KMS-11 (cell line): ENCODE data around the gene SCAP.
"Not testable (repeated sequence)": the region's sequence is repeated elsewhere in the genome, so short reads cannot be mapped to it uniquely, and the experiment has no call there.

Experiments
- H2AFZ ChIP-seq: fragments of 200-600 bp; sonication (generic); 2 replicates; pipeline ENCODE4 v1.6.1; 2016; ENCODE audit warnings: antibody characterized with exemption, mixed run types, low read depth
- H3K27ac ChIP-seq: fragments of 200-600 bp; sonication (generic); 2 replicates; pipeline ENCODE4 v1.6.1; 2016; ENCODE audit warnings: mild to moderate bottlenecking, mixed run types
- H3K27me3 ChIP-seq: fragments of 200-600 bp; sonication (generic); 2 replicates; pipeline ENCODE4 v1.6.1; 2017; ENCODE audit warnings: mild to moderate bottlenecking, low read depth, mixed run types, moderate library complexity; ENCODE audit not compliant: insufficient read depth
- H3K36me3 ChIP-seq: fragments of 200-600 bp; sonication (generic); 2 replicates; pipeline ENCODE4 v1.6.1; 2017; ENCODE audit warnings: mild to moderate bottlenecking, mixed run types; ENCODE audit not compliant: insufficient read depth
- H3K4me1 ChIP-seq: fragments of 200-600 bp; sonication (generic); 2 replicates; pipeline ENCODE4 v1.6.1; 2016; ENCODE audit warnings: mild to moderate bottlenecking, low read depth, mixed run types; ENCODE audit not compliant: poor library complexity, severe bottlenecking
- H3K4me2 ChIP-seq: fragments of 200-600 bp; sonication (generic); 2 replicates; pipeline ENCODE4 v1.7.0; 2016; ENCODE audit warnings: mild to moderate bottlenecking, mixed run types
- H3K4me3 ChIP-seq: fragments of 200-600 bp; sonication (generic); IDR thresholded peaks from 2 replicates; pipeline ENCODE4 v1.6.1; 2017; ENCODE audit warnings: low read depth, low read length, mixed read lengths; ENCODE audit not compliant: insufficient read depth
- H3K79me2 ChIP-seq: fragments of 200-600 bp; sonication (generic); 2 replicates; pipeline ENCODE4 v1.6.1; 2016; ENCODE audit warnings: low read depth, mixed run types; ENCODE audit not compliant: insufficient read depth
- H3K9ac ChIP-seq: fragments of 200-600 bp; sonication (generic); 2 replicates; pipeline ENCODE4 v1.6.1; 2016; ENCODE audit warnings: mild to moderate bottlenecking, mixed run types
- H4K20me1 ChIP-seq: fragments of 200-600 bp; sonication (generic); 2 replicates; pipeline ENCODE4 v1.6.1; 2016; ENCODE audit warnings: mild to moderate bottlenecking, mixed run types; ENCODE audit not compliant: insufficient read depth
- TF ChIP-seq, protein P1 (sequence below): fragments of 200-600 bp; sonication (generic); conservative IDR thresholded peaks from 2 replicates; pipeline ENCODE4 v1.6.1; 2017; ENCODE audit warnings: low read depth, mild to moderate bottlenecking, antibody characterized with exemption, low read length, moderate library complexity, mixed read lengths

SCAP gene

DNA sequence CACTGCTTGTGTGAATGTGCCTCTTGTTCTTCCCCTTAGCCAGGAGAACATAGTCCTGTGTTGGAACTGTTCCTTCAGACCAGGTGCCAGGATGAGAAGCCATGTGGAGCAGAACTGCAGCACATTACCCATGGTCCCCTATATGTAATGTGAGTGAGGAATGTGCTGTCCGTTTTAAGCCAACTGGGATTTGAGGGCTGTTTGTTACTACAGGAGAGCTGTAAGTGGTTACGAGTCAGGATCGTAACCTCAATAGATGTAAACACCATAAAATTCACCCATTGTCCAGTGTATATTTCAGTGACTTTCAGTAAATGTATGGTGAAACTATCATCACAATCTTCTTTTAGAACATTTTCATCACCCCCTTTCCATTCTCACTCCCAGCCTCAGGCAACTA, 10.1 kb upstream of the SCAP start:
- no peaks in the 10 kb centered on the region for H3K79me2 ChIP-seq
- no peak overlapping the region for H3K9ac ChIP-seq
- H3K27me3 ChIP-seq: no peaks in the 10 kb centered on the region
- no peak overlapping the region for H3K4me3 ChIP-seq
- H3K27ac ChIP-seq: no peak overlapping the region
- no peak overlapping the region for H3K4me2 ChIP-seq
- TF ChIP-seq, protein P1, sequence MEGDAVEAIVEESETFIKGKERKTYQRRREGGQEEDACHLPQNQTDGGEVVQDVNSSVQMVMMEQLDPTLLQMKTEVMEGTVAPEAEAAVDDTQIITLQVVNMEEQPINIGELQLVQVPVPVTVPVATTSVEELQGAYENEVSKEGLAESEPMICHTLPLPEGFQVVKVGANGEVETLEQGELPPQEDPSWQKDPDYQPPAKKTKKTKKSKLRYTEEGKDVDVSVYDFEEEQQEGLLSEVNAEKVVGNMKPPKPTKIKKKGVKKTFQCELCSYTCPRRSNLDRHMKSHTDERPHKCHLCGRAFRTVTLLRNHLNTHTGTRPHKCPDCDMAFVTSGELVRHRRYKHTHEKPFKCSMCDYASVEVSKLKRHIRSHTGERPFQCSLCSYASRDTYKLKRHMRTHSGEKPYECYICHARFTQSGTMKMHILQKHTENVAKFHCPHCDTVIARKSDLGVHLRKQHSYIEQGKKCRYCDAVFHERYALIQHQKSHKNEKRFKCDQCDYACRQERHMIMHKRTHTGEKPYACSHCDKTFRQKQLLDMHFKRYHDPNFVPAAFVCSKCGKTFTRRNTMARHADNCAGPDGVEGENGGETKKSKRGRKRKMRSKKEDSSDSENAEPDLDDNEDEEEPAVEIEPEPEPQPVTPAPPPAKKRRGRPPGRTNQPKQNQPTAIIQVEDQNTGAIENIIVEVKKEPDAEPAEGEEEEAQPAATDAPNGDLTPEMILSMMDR: no peak
- no peaks in the 10 kb centered on the region for H3K4me1 ChIP-seq
- no peak overlapping the region for H2AFZ ChIP-seq
- no peaks in the 10 kb centered on the region for H4K20me1 ChIP-seq
- no peaks in the 10 kb centered on the region for H3K36me3 ChIP-seq

DNA sequence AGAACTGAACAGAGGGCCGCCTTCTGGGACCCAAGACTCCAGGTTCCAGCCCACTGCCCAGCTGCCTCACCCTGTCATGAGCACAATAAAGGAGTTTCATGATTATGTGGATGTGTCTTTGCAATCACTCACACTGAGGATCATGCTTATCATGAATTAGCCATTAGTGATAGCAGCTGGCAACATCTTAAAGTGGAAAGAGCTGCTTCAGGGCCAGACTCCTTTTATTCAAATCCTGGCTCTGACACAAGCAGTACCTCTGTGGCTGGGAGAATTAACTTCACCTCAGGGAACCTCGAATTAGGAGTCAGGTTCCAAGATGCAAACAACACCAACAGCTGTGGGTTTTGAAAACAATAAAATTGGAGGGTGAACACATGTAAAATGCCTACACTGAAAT, 6.6 kb upstream of the SCAP start:
- TF ChIP-seq, protein P1: no peak
- Histone ChIP-seq H3K36me3 (no peaks in the 10 kb centered on the region), H3K27me3 (no peaks in the 10 kb centered on the region), H3K4me2 (no peak overlapping the region), H3K9ac (no peak overlapping the region), H4K20me1 (no peaks in the 10 kb centered on the region), H2AFZ (no peak overlapping the region), H3K79me2 (no peaks in the 10 kb centered on the region), H3K27ac (no peak overlapping the region), H3K4me1 (no peaks in the 10 kb centered on the region), H3K4me3 (no peak overlapping the region)

DNA sequence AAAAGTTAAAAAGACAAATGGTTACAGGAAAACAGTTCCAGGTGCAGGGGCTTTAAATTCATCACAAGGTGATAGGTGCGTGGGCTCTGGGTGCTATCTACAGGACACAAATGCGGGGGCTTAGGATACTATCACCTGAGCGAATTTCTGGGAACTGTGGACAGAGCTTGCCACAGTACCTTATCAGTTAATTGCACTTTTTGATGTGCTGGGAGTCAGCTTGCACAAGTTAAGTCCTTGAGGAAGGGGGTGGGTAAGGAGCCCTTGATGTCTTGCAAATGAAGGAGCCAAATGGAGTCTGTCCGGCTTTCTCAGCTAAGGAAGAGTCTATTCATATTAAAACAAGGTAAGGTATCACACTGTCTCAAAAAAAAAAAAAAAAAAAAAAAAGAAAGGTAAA, 6.0 kb upstream of the SCAP start:
- H3K4me2 ChIP-seq, H2AFZ ChIP-seq, H3K27me3 ChIP-seq, H3K27ac ChIP-seq, H3K79me2 ChIP-seq, H3K9ac ChIP-seq, H4K20me1 ChIP-seq, H3K36me3 ChIP-seq, H3K4me3 ChIP-seq, H3K4me1 ChIP-seq: not testable (repeated sequence)

DNA sequence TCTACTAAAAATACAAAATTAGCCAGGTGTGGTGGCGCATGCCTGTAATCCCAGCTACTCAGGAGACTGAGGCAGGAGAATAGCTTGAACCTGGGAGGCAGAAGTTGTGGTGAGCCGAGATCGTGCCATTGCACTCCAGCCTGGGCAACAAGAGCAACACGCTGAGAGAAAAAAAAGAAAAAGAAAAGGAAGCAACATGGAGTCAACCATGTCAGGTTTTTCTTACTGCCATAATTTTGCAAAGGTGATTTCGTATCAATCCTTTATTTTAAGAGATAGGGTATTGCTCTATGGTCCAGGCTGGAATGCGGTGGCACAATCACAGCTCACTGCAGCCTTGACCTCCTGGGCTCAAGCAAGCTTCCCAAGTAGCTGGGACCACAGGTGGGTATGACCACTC, 4.5 kb upstream of the SCAP start:
- H3K79me2 ChIP-seq, H3K27me3 ChIP-seq, H3K9ac ChIP-seq, H3K4me2 ChIP-seq, H2AFZ ChIP-seq, H3K36me3 ChIP-seq, H3K27ac ChIP-seq, H3K4me1 ChIP-seq, H3K4me3 ChIP-seq, H4K20me1 ChIP-seq: not testable (repeated sequence)

DNA sequence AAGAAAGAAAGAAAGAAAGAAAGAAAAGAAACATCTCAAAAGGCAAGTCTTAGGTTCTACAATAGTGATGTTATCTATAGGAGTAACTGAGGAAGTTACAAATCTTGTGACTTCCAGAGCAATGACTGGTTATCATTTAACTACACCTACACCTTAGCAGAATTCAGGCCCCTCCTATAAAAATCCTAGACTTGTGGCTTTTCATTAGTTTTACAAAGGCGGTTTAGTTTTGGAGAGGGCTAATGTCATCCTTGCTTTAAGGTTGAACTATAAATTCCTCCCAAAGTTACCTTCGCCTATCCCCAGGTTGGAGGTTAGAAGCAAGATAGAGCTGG, 4.1 kb upstream of the SCAP start:
- no peak overlapping the region for H3K27ac ChIP-seq
- TF ChIP-seq, protein P1: no peak
- H2AFZ ChIP-seq: no peak overlapping the region
- no peak overlapping the region for H3K9ac ChIP-seq
- H3K4me2 ChIP-seq: no peak overlapping the region
- peaks cover 5% of the 10 kb centered on the region for H3K4me1 ChIP-seq
- H4K20me1 ChIP-seq: no peaks in the 10 kb centered on the region
- no peaks in the 10 kb centered on the region for H3K27me3 ChIP-seq
- no peaks in the 10 kb centered on the region for H3K36me3 ChIP-seq
- no peak overlapping the region for H3K4me3 ChIP-seq
- H3K79me2 ChIP-seq: peaks cover under 1% of the 10 kb centered on the region; the same call in 1 of the 2 replicates

DNA sequence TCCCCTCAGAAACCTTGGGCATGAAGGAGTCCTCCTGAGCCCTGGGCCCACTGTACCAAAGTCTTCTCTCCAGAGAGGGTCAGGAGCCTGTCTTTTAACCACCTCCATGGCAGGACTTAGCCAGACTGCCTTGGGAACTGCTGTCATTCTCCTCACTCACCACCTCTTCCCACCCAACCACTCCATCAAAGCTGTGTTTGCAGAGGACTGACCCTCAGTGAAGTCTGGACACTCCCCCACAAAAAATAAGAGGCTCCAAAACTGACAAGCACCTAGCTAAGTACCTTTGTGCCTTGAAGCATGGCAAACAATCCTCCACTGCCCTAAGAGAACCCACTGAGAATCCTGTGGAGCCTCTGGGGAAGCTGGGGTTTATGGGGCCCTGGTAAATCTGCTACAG, 2.3 kb upstream of the SCAP start:
- TF ChIP-seq, protein P1: no peak
- Histone ChIP-seq H2AFZ (no peak overlapping the region), H3K36me3 (no peaks in the 10 kb centered on the region), H3K27me3 (no peaks in the 10 kb centered on the region), H3K4me2 (no peak overlapping the region), H3K9ac (no peak overlapping the region), H4K20me1 (no peaks in the 10 kb centered on the region), H3K79me2 (peaks cover 16% of the 10 kb centered on the region; the same call in 1 of the 2 replicates), H3K27ac (no peak overlapping the region), H3K4me3 (no peak overlapping the region), H3K4me1 (peaks cover 5% of the 10 kb centered on the region)
